HepG2 (cell line): Measurements from ENCODE around the gene SMIM44. TPM values are rescaled to one million over a fixed set of nuclear protein-coding genes. Genes with fewer than 3 reads are reported as not detected.

Experiments used
- ATAC-seq: fragments of 200-7000 bp; cut with Tn5 transposase; 3 replicates; pipeline ENCODE4 v1.9.1; 2020; ENCODE audit warnings: mild to moderate bottlenecking, moderate library complexity
- BruUV-seq: library from RNA; stranded (reverse); fragments of 400-500 nt; replicated peaks from 2 replicates; lab custom pipeline; 2021; lab: Mats Ljungman, UMichigan
- CTCF ChIA-PET: fragments of 300-600 bp; formaldehyde crosslinking; extraction: SDS; loops from one replicate; lab custom pipeline; 2021; ENCODE audit warnings: low total read pairs, inconsistent platforms, low intra/inter-chr PET ratio; lab: Yijun Ruan, JAX
- POLR2A ChIA-PET: fragments of 350-600 bp; sonication (Branson Sonifier 250); formaldehyde crosslinking; loops from one replicate; lab custom pipeline; 2020; ENCODE audit warnings: antibody characterized with exemption, inconsistent platforms; lab: Yijun Ruan, JAX
- DNase-seq: peaks from one replicate; pipeline ENCODE4 v3.0.0-alpha.2; 2015; ENCODE audit warnings: low spot score
- FAIRE-seq: peaks from 3 replicates; lab custom pipeline; 2011; peaks lifted over from hg19 to GRCh38; lab: Jason Lieb, UNC
- H2AFZ ChIP-seq: one replicate; pipeline ENCODE4 v1.6.1; 2011; ENCODE audit warnings: low read length, inconsistent platforms
- H3K27ac ChIP-seq: fragments of 300-600 bp; 3 replicates; pipeline ENCODE4 v1.8.0; 2011; ENCODE audit warnings: mixed run types, mild to moderate bottlenecking, mixed read lengths, low read length, inconsistent platforms; ENCODE audit not compliant: insufficient read depth; ENCODE audit errors: extremely low read length
- H3K27me3 ChIP-seq, 2 experiments: fragments of 200-600 bp in 1 of 2; 2 replicates in 1 of 2; 3 replicates in 1 of 2; pipeline versions ENCODE4 v1.6.0 to v1.8.0; 2011; ENCODE audit warnings: low read length in 2 of 2, mild to moderate bottlenecking in 2 of 2, moderate library complexity in 2 of 2, inconsistent platforms in 1 of 2; ENCODE audit not compliant: insufficient read depth in 2 of 2, control insufficient read depth in 1 of 2
- H3K36me3 ChIP-seq, 2 experiments: fragments of 200-600 bp in 1 of 2; replicated peaks in 1 of 2; 2 replicates in 1 of 2; 3 replicates in 1 of 2; pipeline versions ENCODE4 v1.5.1 to v1.8.0; 2011; ENCODE audit warnings: low read length in 2 of 2, inconsistent platforms in 1 of 2; ENCODE audit not compliant: insufficient read depth in 2 of 2, control insufficient read depth in 1 of 2
- H3K4me1 ChIP-seq: 2 replicates; pipeline ENCODE4 v1.5.1; 2012; ENCODE audit warnings: low read length, inconsistent platforms; ENCODE audit not compliant: insufficient read depth
- H3K4me2 ChIP-seq: 2 replicates; pipeline ENCODE4 v1.6.0; 2011; ENCODE audit warnings: low read depth, low read length, inconsistent platforms
- H3K4me3 ChIP-seq, 3 experiments: fragments of 200-600 bp in 1 of 3; sonication (generic), shearing (Covaris generic) in 1 of 3; replicated peaks in 1 of 3; 2 replicates each; pipeline ENCODE4 v1.5.1; 2011 to 2016; ENCODE audit warnings: low read length in 3 of 3, inconsistent platforms in 2 of 3, low read depth in 2 of 3, mild to moderate bottlenecking in 2 of 3, control low read depth in 1 of 3, mixed read lengths in 1 of 3; ENCODE audit not compliant: insufficient read depth in 1 of 3
- H3K79me2 ChIP-seq: one replicate; pipeline ENCODE4 v1.6.1; 2011; ENCODE audit warnings: low read length, inconsistent platforms; ENCODE audit not compliant: insufficient read depth
- H3K9ac ChIP-seq: 2 replicates; pipeline ENCODE4 v1.6.0; 2011; ENCODE audit warnings: mild to moderate bottlenecking, low read depth, low read length, inconsistent platforms; ENCODE audit not compliant: insufficient read depth
- H3K9me3 ChIP-seq: 2 replicates; pipeline ENCODE4 v1.5.1; 2012; ENCODE audit warnings: mild to moderate bottlenecking, low read length
- H4K20me1 ChIP-seq: 2 replicates; pipeline ENCODE4 v1.6.0; 2011; ENCODE audit warnings: inconsistent platforms, mild to moderate bottlenecking, low read length, moderate library complexity; ENCODE audit not compliant: insufficient read depth
- ETV6 ChIP-seq: sonication (generic); formaldehyde crosslinking; conservative IDR thresholded peaks from 2 replicates; pipeline ENCODE4 v1.4.0; 2020; ENCODE audit warnings: missing genetic modification reagents
- MAFF ChIP-seq: IDR thresholded peaks from 2 replicates; pipeline ENCODE4 v1.6.1; 2011; ENCODE audit warnings: low read depth, low read length, improper control_type of control experiment
- MAFK ChIP-seq, 2 experiments: IDR thresholded peaks in 1 of 2; conservative IDR thresholded peaks in 1 of 2; 2 replicates each; pipeline ENCODE4 v1.6.1; 2011; ENCODE audit warnings: improper control_type of control experiment in 2 of 2, low read length in 2 of 2
- MIER3 ChIP-seq: IDR thresholded peaks from 2 replicates; pipeline ENCODE4 v1.6.1; 2016; ENCODE audit warnings: missing compliant biosample characterization, borderline replicate concordance
- NFKB2 ChIP-seq: sonication (generic); formaldehyde crosslinking; IDR thresholded peaks from 2 replicates; pipeline ENCODE4 v1.4.0; 2020; ENCODE audit warnings: missing genetic modification reagents, borderline replicate concordance
- NR2F1 ChIP-seq, 2 experiments: fragments of 450-650 bp in 1 of 2; formaldehyde crosslinking in 1 of 2; IDR thresholded peaks; 2 replicates each; pipeline versions ENCODE4 v1.5.0 to v1.6.1; 2016 to 2020; ENCODE audit warnings: mild to moderate bottlenecking in 1 of 2, missing compliant biosample characterization in 1 of 2, missing genetic modification reagents in 1 of 2, moderate library complexity in 1 of 2
- PCBP1 ChIP-seq: fragments of 200-400 bp; formaldehyde crosslinking; IDR thresholded peaks from 2 replicates; pipeline ENCODE4 v1.6.1; 2017; ENCODE audit warnings: mild to moderate bottlenecking, low read depth, low read length, borderline replicate concordance
- RARA ChIP-seq: IDR thresholded peaks from 2 replicates; pipeline ENCODE4 v1.6.1; 2016; ENCODE audit warnings: missing genetic modification reagents, missing compliant biosample characterization
- RBM22 ChIP-seq: fragments of 200-400 bp; formaldehyde crosslinking; optimal IDR thresholded peaks from 2 replicates; pipeline ENCODE3; 2017; ENCODE audit warnings: mild to moderate bottlenecking, low read length, moderate library complexity
- SKI ChIP-seq: fragments of 450-650 bp; IDR thresholded peaks from one replicate; pipeline ENCODE4 v1.6.1; 2018; ENCODE audit warnings: mild to moderate bottlenecking; ENCODE audit not compliant: partially characterized antibody
- ZNF24 ChIP-seq: fragments of 450-650 bp; IDR thresholded peaks from 2 replicates; pipeline ENCODE4 v1.6.1; 2017; ENCODE audit warnings: antibody characterized with exemption, mild to moderate bottlenecking
- ZNF33A ChIP-seq: sonication (generic); formaldehyde crosslinking; IDR thresholded peaks from 2 replicates; pipeline ENCODE4 v1.5.1; 2020; ENCODE audit warnings: missing genetic modification reagents, mild to moderate bottlenecking, moderate library complexity, borderline replicate concordance
- ZNF775 ChIP-seq: sonication (generic); formaldehyde crosslinking; IDR thresholded peaks from 2 replicates; pipeline ENCODE4 v1.4.0; 2020; ENCODE audit warnings: missing genetic modification reagents, mild to moderate bottlenecking, moderate library complexity, borderline replicate concordance
- WGBS: methylation state at CpG from one replicate; pipeline ENCODE4 v1.1.6; 2017; ENCODE audit warnings: low lambda C conversion rate; 5-methylcytosine and 5-hydroxymethylcytosine counted together
- in situ Hi-C: cut with HindIII; loops from 2 replicates; pipeline ENCODE4 v1.10.0; 2017; ENCODE audit warnings: low pct_unique_long_range_greater_than_20kb; ENCODE audit not compliant: extremely low pct_ligation_motif_present
- intact Hi-C: fragments of 100-400 bp; cut with micrococcal nuclease; formaldehyde crosslinking; loops from one replicate; pipeline ENCODE4 v1.10.0; 2022; ENCODE audit not compliant: unreplicated experiment
- polyA plus RNA-seq, 8 experiments: library from polyadenylated mRNA; depleted of rRNA in 3 of 8; stranded (reverse) in 7 of 8; unstranded in 1 of 8; fragments of >200 nt; fragmentation: Illumina TruSeq in 4 of 8; extraction: Trizol in 4 of 8; gene quantifications; 2 replicates each; pipeline versions ENCODE4 v1.2.1 to v1.2.3, GENCODE V29; 2011 to 2016; ENCODE audit warnings: low read depth in 4 of 8, missing spikeins in 1 of 8, mixed read lengths in 1 of 8; ENCODE audit not compliant: insufficient read depth in 1 of 8
- total RNA-seq, 5 experiments: library from RNA; depleted of rRNA; stranded (reverse); fragments of >200 nt; fragmentation: Illumina TruSeq; extraction: Trizol; gene quantifications; 2 replicates each; pipeline ENCODE4 v1.2.3, GENCODE V29; 2016; ENCODE audit warnings: low read depth in 1 of 5
- TF ChIP-seq, protein P1 (sequence below): sonication (generic); formaldehyde crosslinking; IDR thresholded peaks from 2 replicates; pipeline ENCODE4 v1.5.1; 2020; ENCODE audit warnings: mild to moderate bottlenecking, missing genetic modification reagents, borderline replicate concordance
- TF ChIP-seq, protein P2 (sequence below): sonication (generic); formaldehyde crosslinking; IDR thresholded peaks from 2 replicates; pipeline ENCODE4 v1.4.0; 2020; ENCODE audit warnings: missing genetic modification reagents
- TF ChIP-seq, protein P3 (sequence below): IDR thresholded peaks from 2 replicates; pipeline ENCODE4 v1.6.1; 2018; ENCODE audit warnings: missing genetic modification reagents, mild to moderate bottlenecking, missing compliant biosample characterization

Gene SMIM44
- total and polyA plus RNA-seq, 2 of the 13 experiments (the other 11 are each of a cell fraction or from before 2014, with no cell fraction given): not detected

DNA sequence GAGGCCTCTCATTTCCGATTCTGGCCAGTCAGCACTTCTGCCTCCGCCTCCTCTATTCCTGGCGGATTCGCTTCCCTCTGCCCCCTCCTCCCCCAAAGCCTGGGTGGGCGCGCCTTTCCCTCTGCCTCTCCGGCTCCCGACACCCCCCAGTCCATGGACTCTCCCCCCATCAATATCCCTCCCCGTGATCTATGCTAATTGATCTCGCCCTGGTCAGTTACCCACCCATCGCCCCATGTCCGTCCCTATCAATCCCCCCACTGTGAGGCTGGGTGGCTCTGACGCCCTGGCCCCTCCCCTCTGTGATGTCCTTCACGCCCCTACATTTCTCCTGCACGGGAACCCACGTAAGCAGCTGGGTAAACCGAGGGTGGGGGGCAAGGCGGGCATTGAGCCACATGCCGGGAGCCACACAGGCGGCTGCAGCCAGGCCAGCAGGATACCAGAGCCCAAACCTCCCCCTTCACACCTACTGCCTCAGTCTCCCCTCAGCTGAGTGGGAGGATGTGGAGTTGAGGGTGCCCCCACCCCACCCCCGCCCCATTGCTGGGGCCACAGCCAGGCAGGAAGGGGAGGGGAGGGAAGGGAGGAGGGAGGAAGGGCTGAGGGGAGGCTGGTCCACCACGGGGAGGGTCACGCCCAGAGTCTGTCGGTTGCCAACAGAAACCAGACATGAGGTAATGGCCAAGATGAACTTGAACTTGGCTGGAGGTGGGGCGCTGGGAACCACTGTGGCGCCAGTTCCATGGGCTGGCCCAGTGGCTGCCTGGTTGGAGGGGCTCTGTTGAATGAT is 24.0 kb downstream of the SMIM44 start:
- FAIRE-seq (no peak), DNase-seq (no peak), ATAC-seq (no peak)
- ChIA-PET POLR2A (no interaction called here), CTCF (no interaction called here)
- Histone ChIP-seq H4K20me1 (0 out of 2 replicates have a peak, but pooled peaks cover 2% of the 10 kb centered on the region), H3K27me3 (no peaks in the 10 kb centered on the region), H3K9ac (no peak overlapping the region), H3K4me3 (no peak overlapping the region), H2AFZ (no peak overlapping the region), H3K9me3 (no peaks in the 10 kb centered on the region), H3K79me2 (no peaks in the 10 kb centered on the region), H3K27ac (no peak overlapping the region), H3K36me3 (peaks cover 2 to 13% of the 10 kb centered on the region in 2 experiments; a peak in 2 of 5 replicates), H3K4me2 (no peak overlapping the region), H3K4me1 (0 out of 2 replicates have a peak, but pooled peaks cover 8% of the 10 kb centered on the region)
- in situ Hi-C loops: no loop called here
- 94% methylated on average over 26 of the region's 26 CpGs for WGBS
- no TSS peak for BruUV-seq
- intact Hi-C loops: no loop called here
- TF ChIP-seq SKI: peak; percentile 93
- TF ChIP-seq, protein P1, sequence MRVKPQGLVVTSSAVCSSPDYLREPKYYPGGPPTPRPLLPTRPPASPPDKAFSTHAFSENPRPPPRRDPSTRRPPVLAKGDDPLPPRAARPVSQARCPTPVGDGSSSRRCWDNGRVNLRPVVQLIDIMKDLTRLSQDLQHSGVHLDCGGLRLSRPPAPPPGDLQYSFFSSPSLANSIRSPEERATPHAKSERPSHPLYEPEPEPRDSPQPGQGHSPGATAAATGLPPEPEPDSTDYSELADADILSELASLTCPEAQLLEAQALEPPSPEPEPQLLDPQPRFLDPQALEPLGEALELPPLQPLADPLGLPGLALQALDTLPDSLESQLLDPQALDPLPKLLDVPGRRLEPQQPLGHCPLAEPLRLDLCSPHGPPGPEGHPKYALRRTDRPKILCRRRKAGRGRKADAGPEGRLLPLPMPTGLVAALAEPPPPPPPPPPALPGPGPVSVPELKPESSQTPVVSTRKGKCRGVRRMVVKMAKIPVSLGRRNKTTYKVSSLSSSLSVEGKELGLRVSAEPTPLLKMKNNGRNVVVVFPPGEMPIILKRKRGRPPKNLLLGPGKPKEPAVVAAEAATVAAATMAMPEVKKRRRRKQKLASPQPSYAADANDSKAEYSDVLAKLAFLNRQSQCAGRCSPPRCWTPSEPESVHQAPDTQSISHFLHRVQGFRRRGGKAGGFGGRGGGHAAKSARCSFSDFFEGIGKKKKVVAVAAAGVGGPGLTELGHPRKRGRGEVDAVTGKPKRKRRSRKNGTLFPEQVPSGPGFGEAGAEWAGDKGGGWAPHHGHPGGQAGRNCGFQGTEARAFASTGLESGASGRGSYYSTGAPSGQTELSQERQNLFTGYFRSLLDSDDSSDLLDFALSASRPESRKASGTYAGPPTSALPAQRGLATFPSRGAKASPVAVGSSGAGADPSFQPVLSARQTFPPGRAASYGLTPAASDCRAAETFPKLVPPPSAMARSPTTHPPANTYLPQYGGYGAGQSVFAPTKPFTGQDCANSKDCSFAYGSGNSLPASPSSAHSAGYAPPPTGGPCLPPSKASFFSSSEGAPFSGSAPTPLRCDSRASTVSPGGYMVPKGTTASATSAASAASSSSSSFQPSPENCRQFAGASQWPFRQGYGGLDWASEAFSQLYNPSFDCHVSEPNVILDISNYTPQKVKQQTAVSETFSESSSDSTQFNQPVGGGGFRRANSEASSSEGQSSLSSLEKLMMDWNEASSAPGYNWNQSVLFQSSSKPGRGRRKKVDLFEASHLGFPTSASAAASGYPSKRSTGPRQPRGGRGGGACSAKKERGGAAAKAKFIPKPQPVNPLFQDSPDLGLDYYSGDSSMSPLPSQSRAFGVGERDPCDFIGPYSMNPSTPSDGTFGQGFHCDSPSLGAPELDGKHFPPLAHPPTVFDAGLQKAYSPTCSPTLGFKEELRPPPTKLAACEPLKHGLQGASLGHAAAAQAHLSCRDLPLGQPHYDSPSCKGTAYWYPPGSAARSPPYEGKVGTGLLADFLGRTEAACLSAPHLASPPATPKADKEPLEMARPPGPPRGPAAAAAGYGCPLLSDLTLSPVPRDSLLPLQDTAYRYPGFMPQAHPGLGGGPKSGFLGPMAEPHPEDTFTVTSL (CRISPR knock-in tag): no peak
- TF ChIP-seq, protein P2, sequence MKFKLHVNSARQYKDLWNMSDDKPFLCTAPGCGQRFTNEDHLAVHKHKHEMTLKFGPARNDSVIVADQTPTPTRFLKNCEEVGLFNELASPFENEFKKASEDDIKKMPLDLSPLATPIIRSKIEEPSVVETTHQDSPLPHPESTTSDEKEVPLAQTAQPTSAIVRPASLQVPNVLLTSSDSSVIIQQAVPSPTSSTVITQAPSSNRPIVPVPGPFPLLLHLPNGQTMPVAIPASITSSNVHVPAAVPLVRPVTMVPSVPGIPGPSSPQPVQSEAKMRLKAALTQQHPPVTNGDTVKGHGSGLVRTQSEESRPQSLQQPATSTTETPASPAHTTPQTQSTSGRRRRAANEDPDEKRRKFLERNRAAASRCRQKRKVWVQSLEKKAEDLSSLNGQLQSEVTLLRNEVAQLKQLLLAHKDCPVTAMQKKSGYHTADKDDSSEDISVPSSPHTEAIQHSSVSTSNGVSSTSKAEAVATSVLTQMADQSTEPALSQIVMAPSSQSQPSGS (CRISPR knock-in tag): peak; percentile 52; the same call in 1 of the 2 replicates
- TF ChIP-seq ETV6 (CRISPR knock-in tag): no peak
- peak; percentile 90 to 93 for TF ChIP-seq MAFK (conservative IDR thresholded peaks at IDR 0.05 in 1 of 2, IDR thresholded peaks at IDR 0.05 in 1 of 2; ENCODE audit: low read length in 2 of 2)
- TF ChIP-seq, protein P3, sequence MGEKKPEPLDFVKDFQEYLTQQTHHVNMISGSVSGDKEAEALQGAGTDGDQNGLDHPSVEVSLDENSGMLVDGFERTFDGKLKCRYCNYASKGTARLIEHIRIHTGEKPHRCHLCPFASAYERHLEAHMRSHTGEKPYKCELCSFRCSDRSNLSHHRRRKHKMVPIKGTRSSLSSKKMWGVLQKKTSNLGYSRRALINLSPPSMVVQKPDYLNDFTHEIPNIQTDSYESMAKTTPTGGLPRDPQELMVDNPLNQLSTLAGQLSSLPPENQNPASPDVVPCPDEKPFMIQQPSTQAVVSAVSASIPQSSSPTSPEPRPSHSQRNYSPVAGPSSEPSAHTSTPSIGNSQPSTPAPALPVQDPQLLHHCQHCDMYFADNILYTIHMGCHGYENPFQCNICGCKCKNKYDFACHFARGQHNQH: no peak
- TF ChIP-seq RARA (CRISPR knock-in tag): 0 out of 2 replicates have a peak, but pooled peaks have one; percentile 37
- TF ChIP-seq ZNF33A (CRISPR knock-in tag): no peak
- no peak for TF ChIP-seq ZNF775 (CRISPR knock-in tag)
- no peak for TF ChIP-seq RBM22
- no peak for TF ChIP-seq MIER3
- TF ChIP-seq MAFF: peak; percentile 87
- TF ChIP-seq ZNF24: no peak
- 0 out of 2 replicates have a peak, but pooled peaks have one; percentile 21 for TF ChIP-seq PCBP1
- TF ChIP-seq NFKB2: no peak
- no peak for TF ChIP-seq NR2F1 (CRISPR knock-in tag; IDR thresholded peaks at IDR 0.05)
